PC-9 (cell line): ENCODE results near the gene QARS1.

ENCODE experiments used
- CTCF ChIP-seq: fragments of 200-600 bp; sonication (generic); conservative IDR thresholded peaks from 2 replicates; pipeline ENCODE4 v1.6.1; 2017; ENCODE audit warnings: mixed run types, antibody characterized with exemption, mild to moderate bottlenecking, moderate library complexity
- EZH2 ChIP-seq: fragments of 200-600 bp; sonication (generic); IDR thresholded peaks from 2 replicates; pipeline ENCODE4 v1.8.0; 2017; ENCODE audit warnings: antibody characterized with exemption, low read depth

- TF ChIP-seq CTCF = no peak
- TF ChIP-seq EZH2 = no peak
Measured at GRCh38 chr3:49148159-49148558, 43.6 kb upstream of the QARS1 start.
